Gastrocnemius medialis (tissue), 4 donors: ENCODE measurements around the gene CHST3. TPM values are rescaled to one million over a fixed set of nuclear protein-coding genes. Genes with fewer than 3 reads are reported as not detected.
A peak's percentile ranks its signal among the peaks of the same experiment; 100 is the strongest.

Experiments used
- ATAC-seq, 2 donors: fragments of 150-250 bp; one replicate each; pipeline ENCODE4 v1.9.1; 2016
- DNase-seq, 2 donors: peaks; one replicate each; pipeline ENCODE4 v3.0.0-alpha.2; 2019
- H3K27ac ChIP-seq, 4 donors: fragments of 200-600 bp; sonication (generic); 1 replicate in 1 of 4; 2 replicates in 3 of 4; pipeline ENCODE4 v1.5.1; 2016 to 2018; ENCODE audit warnings: mild to moderate bottlenecking in 2 of 4, moderate library complexity in 1 of 4
- H3K27me3 ChIP-seq, 3 donors: fragments of 200-600 bp; sonication (generic) in 2 of 3; 1 replicate in 1 of 3; 2 replicates in 2 of 3; pipeline versions ENCODE4 v1.5.1 to v1.6.0; 2016 to 2019; ENCODE audit warnings: mild to moderate bottlenecking in 1 of 3, moderate library complexity in 1 of 3
- H3K36me3 ChIP-seq, 2 donors: fragments of 200-600 bp; sonication (generic) in 1 of 2; one replicate each; pipeline ENCODE4 v1.5.1; 2017 to 2018
- H3K4me1 ChIP-seq, 2 donors: fragments of 200-600 bp; sonication (generic) in 1 of 2; one replicate each; pipeline ENCODE4 v1.5.1; 2016 to 2017; ENCODE audit warnings: mild to moderate bottlenecking in 2 of 2
- H3K4me3 ChIP-seq, 4 donors: fragments of 200-600 bp; sonication (generic) in 3 of 4; 1 replicate in 1 of 4; 2 replicates in 3 of 4; pipeline ENCODE4 v1.5.1; 2016 to 2019; ENCODE audit warnings: mild to moderate bottlenecking in 2 of 4
- H3K9me3 ChIP-seq, 3 donors: fragments of 200-600 bp; sonication (generic) in 2 of 3; 1 replicate in 1 of 3; 2 replicates in 2 of 3; pipeline ENCODE4 v1.5.1; 2016 to 2019
- POLR2A ChIP-seq, 2 donors: fragments of 450-650 bp; IDR thresholded peaks; one replicate each; pipeline ENCODE4 v1.6.1; 2017; ENCODE audit warnings: antibody characterized with exemption in 2 of 2, mild to moderate bottlenecking in 2 of 2, moderate library complexity in 2 of 2
- in situ Hi-C, 4 donors: fragments of 200-750 bp; cut with MboI; loops; one replicate each; pipeline versions ENCODE4 v1.15.0 to v1.8.0; 2017; ENCODE audit warnings: low sequenced_read_pairs in 4 of 4
- intact Hi-C: fragments of 100-400 bp; cut with DNase I; formaldehyde crosslinking; loops from one replicate; pipeline ENCODE4 v1.15.1; 2023; ENCODE audit warnings: low total_unique reads
- total RNA-seq, 4 donors: library from RNA; depleted of rRNA; stranded (reverse); fragments of >200 nt; gene quantifications; one replicate each; pipeline versions ENCODE4 v1.1.0 to v1.2.3, GENCODE V29; 2016
- TF ChIP-seq, protein P1 (sequence below), 5 experiments: fragments of 450-650 bp in 3 of 5; fragments of 200-600 bp in 2 of 5; sonication (generic) in 2 of 5; IDR thresholded peaks in 4 of 5; conservative IDR thresholded peaks in 1 of 5; 1 replicate in 4 of 5; 2 replicates in 1 of 5; pipeline ENCODE4 v1.5.1; 2016 to 2019; ENCODE audit warnings: antibody characterized with exemption in 5 of 5, mild to moderate bottlenecking in 3 of 5, moderate library complexity in 3 of 5

CHST3 gene
- total RNA-seq, 4 donors from 2014 or later: 11.5 to 31.6 (median 16.3) TPM

DNA sequence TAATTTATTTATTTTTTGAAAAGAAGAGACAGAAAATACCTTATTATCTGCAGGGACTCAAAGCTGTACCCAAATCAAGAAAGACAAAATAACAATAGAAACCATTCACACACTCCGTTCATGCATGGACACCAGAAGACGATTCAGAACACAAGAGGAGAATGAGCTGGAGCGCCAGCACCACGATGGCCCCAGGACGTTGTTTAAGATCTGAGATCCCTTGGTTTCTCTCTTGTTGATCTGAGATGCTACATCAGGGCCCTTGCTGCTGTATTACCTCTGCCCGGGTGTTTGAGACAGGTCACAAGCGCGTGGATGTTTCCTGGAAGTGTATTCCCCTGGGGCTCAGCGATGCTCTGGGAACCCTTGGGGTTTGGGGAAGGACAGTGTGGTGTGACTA lies 46.8 kb downstream of the CHST3 start:
- Histone ChIP-seq H3K27me3 (no peaks in the 10 kb centered on the region), H3K27ac (peak overlapping the region; percentile 86 to 92 (median 88)), H3K36me3 (peaks cover 0 to 25% of the 10 kb centered on the region in 2 donors), H3K4me3 (no peak overlapping the region), H3K9me3 (no peaks in the 10 kb centered on the region), H3K4me1 (peaks cover 65% of the 10 kb centered on the region in 2 donors)
- TF ChIP-seq, protein P1, sequence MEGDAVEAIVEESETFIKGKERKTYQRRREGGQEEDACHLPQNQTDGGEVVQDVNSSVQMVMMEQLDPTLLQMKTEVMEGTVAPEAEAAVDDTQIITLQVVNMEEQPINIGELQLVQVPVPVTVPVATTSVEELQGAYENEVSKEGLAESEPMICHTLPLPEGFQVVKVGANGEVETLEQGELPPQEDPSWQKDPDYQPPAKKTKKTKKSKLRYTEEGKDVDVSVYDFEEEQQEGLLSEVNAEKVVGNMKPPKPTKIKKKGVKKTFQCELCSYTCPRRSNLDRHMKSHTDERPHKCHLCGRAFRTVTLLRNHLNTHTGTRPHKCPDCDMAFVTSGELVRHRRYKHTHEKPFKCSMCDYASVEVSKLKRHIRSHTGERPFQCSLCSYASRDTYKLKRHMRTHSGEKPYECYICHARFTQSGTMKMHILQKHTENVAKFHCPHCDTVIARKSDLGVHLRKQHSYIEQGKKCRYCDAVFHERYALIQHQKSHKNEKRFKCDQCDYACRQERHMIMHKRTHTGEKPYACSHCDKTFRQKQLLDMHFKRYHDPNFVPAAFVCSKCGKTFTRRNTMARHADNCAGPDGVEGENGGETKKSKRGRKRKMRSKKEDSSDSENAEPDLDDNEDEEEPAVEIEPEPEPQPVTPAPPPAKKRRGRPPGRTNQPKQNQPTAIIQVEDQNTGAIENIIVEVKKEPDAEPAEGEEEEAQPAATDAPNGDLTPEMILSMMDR (IDR thresholded peaks at IDR 0.05 in 4 of 5, conservative IDR thresholded peaks at IDR 0.05 in 1 of 5): no peak
- no peak for TF ChIP-seq POLR2A (IDR thresholded peaks at IDR 0.05)
- DNase-seq: no peak
- in situ Hi-C loops: no loop called here
- intact Hi-C loops: no loop called here
- ATAC-seq: no peak

DNA sequence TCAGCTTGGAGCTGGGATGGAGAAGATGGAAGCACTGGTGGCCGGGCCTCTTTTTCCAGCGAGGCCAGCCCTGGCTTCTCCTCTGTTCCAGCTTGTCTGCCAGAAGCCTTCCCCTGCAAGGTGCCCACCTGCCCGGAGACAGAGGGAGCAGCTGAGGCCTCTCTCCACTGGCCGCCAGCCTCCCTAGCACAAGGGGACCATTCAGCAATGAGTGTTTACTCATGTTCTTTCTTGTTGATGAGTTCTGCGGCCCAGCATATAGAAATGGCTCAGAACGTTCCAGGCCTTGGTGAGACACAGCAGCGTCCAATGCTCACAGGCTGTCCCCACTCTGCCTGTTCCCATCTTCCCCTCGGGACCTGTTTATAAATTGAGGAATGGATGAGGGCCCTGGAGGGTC lies 47.3 kb downstream of the CHST3 start:
- Histone ChIP-seq H3K27me3 (no peaks in the 10 kb centered on the region), H3K4me3 (no peak overlapping the region), H3K27ac (peak overlapping the region; percentile 86 to 92 (median 88)), H3K36me3 (peaks cover 0 to 20% of the 10 kb centered on the region in 2 donors), H3K9me3 (no peaks in the 10 kb centered on the region), H3K4me1 (peaks cover 70% of the 10 kb centered on the region in 2 donors)
- TF ChIP-seq, protein P1 (IDR thresholded peaks at IDR 0.05 in 4 of 5, conservative IDR thresholded peaks at IDR 0.05 in 1 of 5): no peak
- no peak for TF ChIP-seq POLR2A (IDR thresholded peaks at IDR 0.05)
- ATAC-seq (no peak), DNase-seq (no peak)
- intact Hi-C loops (no loop called here), in situ Hi-C loops (no loop called here)

DNA sequence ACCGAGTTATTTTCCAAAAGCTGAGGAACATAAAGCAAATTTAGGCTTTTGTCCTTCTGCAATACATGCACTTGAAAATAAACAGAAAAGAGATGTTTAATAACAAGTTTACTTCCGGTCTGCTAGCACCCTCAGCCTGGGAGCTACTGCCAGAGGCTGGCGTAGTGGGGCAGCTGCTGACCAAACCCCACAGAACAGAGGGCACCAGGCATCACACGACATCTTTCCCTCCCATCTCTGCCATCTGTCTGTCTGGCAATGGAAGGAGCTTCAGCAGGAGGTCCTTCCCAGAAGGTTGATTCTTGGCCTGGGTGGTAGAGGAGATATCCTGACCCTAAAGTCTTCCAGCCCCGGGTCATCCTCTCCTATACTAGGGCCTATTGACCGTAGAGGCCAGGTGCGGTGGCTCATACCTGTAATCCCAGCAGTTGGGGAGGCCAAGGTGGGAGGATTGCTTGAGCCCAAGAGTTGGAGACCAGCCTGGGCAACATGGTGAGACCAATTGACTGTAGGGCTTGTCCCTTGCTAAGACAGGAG lies 47.8 kb downstream of the CHST3 start:
- Histone ChIP-seq H3K4me3 (no peak overlapping the region), H3K36me3 (peaks cover 0 to 15% of the 10 kb centered on the region in 2 donors), H3K27ac (peak overlapping the region; percentile 86 to 92 (median 88)), H3K4me1 (peaks cover 75 to 76% of the 10 kb centered on the region in 2 donors), H3K9me3 (no peaks in the 10 kb centered on the region), H3K27me3 (no peaks in the 10 kb centered on the region)
- no peak for ATAC-seq
- intact Hi-C loops: no loop called here
- in situ Hi-C loops: no loop called here
- TF ChIP-seq POLR2A (IDR thresholded peaks at IDR 0.05): no peak
- TF ChIP-seq, protein P1 (IDR thresholded peaks at IDR 0.05 in 4 of 5, conservative IDR thresholded peaks at IDR 0.05 in 1 of 5): no peak
- no peak for DNase-seq

DNA sequence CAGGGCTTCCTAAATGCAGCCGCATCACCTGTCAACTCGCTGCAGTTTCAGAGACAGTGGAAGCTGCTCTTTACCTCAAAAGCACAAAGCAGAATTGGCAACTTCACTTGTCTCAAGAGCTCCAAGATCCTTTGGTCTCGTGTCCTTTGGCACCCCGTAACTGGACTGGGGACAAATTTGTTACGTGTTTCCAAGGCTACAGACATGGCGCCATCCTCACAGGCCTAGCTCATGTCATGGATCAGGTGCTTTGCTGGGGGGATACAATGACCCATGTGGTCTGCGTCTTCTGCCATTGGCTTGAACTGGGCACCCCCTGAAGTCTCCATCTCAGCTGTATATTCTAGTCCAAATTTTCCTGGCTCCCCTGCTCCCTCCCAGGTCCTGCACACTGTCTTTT lies 48.6 kb downstream of the CHST3 start:
- H3K27me3 ChIP-seq: no peaks in the 10 kb centered on the region
- in situ Hi-C loops: no loop called here
- TF ChIP-seq, protein P1 (IDR thresholded peaks at IDR 0.05 in 4 of 5, conservative IDR thresholded peaks at IDR 0.05 in 1 of 5): no peak
- no peak for TF ChIP-seq POLR2A (IDR thresholded peaks at IDR 0.05)
- H3K27ac ChIP-seq: peak overlapping the region in 3 of 4 donors; percentile 37 to 92 (median 86)
- H3K36me3 ChIP-seq: peaks cover 0 to 9% of the 10 kb centered on the region in 2 donors
- peaks cover 82 to 83% of the 10 kb centered on the region in 2 donors for H3K4me1 ChIP-seq
- H3K4me3 ChIP-seq: no peak overlapping the region
- H3K9me3 ChIP-seq: no peaks in the 10 kb centered on the region
- DNase-seq (no peak), ATAC-seq (no peak)
- intact Hi-C loops: no loop called here
